ENCODE results near the gene CHRNA9.

DNA sequence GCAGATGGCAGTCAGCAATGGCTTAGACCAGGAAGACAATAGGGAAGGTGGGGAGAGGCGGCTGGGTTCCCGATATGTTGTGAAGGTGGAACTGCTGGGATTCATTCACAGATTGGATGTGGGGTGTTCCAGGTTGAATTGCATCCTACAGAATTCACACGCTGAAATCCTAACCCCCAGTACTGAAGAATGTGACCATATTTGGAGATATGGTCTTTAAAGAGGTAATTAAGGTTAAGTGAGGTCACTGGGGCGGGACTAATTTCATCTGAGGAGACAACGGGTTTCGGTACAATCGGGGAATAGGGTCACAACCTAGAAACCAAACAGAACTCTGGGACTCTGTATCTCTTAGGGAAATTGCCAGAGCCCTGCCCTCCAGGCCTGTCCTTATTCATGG is 5.3 kb upstream of the CHRNA9 start:
- TF ChIP-seq, protein P1, sequence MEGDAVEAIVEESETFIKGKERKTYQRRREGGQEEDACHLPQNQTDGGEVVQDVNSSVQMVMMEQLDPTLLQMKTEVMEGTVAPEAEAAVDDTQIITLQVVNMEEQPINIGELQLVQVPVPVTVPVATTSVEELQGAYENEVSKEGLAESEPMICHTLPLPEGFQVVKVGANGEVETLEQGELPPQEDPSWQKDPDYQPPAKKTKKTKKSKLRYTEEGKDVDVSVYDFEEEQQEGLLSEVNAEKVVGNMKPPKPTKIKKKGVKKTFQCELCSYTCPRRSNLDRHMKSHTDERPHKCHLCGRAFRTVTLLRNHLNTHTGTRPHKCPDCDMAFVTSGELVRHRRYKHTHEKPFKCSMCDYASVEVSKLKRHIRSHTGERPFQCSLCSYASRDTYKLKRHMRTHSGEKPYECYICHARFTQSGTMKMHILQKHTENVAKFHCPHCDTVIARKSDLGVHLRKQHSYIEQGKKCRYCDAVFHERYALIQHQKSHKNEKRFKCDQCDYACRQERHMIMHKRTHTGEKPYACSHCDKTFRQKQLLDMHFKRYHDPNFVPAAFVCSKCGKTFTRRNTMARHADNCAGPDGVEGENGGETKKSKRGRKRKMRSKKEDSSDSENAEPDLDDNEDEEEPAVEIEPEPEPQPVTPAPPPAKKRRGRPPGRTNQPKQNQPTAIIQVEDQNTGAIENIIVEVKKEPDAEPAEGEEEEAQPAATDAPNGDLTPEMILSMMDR (IDR thresholded peaks at IDR 0.05; ENCODE audit: poor library complexity), result no peak
- TF ChIP-seq EZH2phosphoT487 (IDR thresholded peaks at IDR 0.05; ENCODE audit: low read depth, severe bottlenecking, unreplicated experiment), result no peak
- no peak for TF ChIP-seq EZH2 (IDR thresholded peaks at IDR 0.05; ENCODE audit: borderline replicate concordance)
